A549 (cell line): ENCODE results near the gene TGFBRAP1. TPM values are rescaled to one million over a fixed set of nuclear protein-coding genes. Genes with fewer than 3 reads are reported as not detected.

ENCODE experiments used
- ATAC-seq, 2 experiments: fragments of 200-7000 bp in 1 of 2; fragments of >200 bp in 1 of 2; cut with Nextera tagmentation in 1 of 2; cut with Tn5 transposase in 1 of 2; 3 replicates each; pipeline versions ENCODE4 v1.8.0 to v1.9.1; 2018 to 2020; ENCODE audit warnings: mild to moderate bottlenecking in 1 of 2, moderate library complexity in 1 of 2
- CTCF ChIA-PET: fragments of 300-600 bp; sonication (Branson Sonifier 250); formaldehyde crosslinking; extraction: SDS; loops from one replicate; lab custom pipeline; 2021; ENCODE audit warnings: antibody characterized with exemption, inconsistent platforms; lab: Yijun Ruan, JAX
- POLR2A ChIA-PET: fragments of 350-600 bp; formaldehyde crosslinking; extraction: SDS; loops from one replicate; lab custom pipeline; 2021; ENCODE audit warnings: antibody characterized with exemption, inconsistent platforms; lab: Yijun Ruan, JAX
- DNase-seq, 2 experiments: peaks; one replicate each; pipeline versions ENCODE4 v3.0.0 to v3.0.0-alpha.2; 2011 to 2016; ENCODE audit warnings: low read depth in 1 of 2, low spot score in 1 of 2
- FAIRE-seq: peaks from 2 replicates; lab custom pipeline; 2011; peaks lifted over from hg19 to GRCh38; lab: Jason Lieb, UNC
- H3K27ac ChIP-seq, 2 experiments: fragments of >200 bp; sonication (Bioruptor Twin); formaldehyde crosslinking; 3 replicates each; pipeline ENCODE4 v1.5.1; 2016 to 2017
- H3K4me1 ChIP-seq: fragments of >200 bp; sonication (Bioruptor Twin); formaldehyde crosslinking; 3 replicates; pipeline ENCODE4 v1.6.1; 2016
- H3K4me2 ChIP-seq: fragments of >200 bp; sonication (Bioruptor Twin); formaldehyde crosslinking; 3 replicates; pipeline ENCODE4 v1.6.1; 2016
- H3K4me3 ChIP-seq: fragments of >200 bp; sonication (Bioruptor Twin); formaldehyde crosslinking; 3 replicates; pipeline ENCODE4 v1.5.1; 2016
- H3K9me3 ChIP-seq: fragments of >200 bp; sonication (Bioruptor Twin); formaldehyde crosslinking; 3 replicates; pipeline ENCODE4 v1.6.1; 2016
- CBX8 ChIP-seq: fragments of 200-600 bp; sonication (generic); IDR thresholded peaks from 2 replicates; pipeline ENCODE4 v1.6.1; 2016
- CEBPB ChIP-seq, 2 experiments: fragments of >200 bp in 1 of 2; sonication (Bioruptor Twin) in 1 of 2; formaldehyde crosslinking in 1 of 2; IDR thresholded peaks; 2 replicates each; pipeline ENCODE4 v1.6.1; 2012 to 2016
- CHD2 ChIP-seq: fragments of 150-350 bp; IDR thresholded peaks from 2 replicates; pipeline ENCODE4 v1.6.1; 2014; ENCODE audit warnings: low read length; ENCODE audit not compliant: partially characterized antibody
- EHF ChIP-seq: fragments of 250-450 bp; sonication (Bioruptor Pico); IDR thresholded peaks from 2 replicates; pipeline ENCODE4 v1.5.0; 2020; ENCODE audit warnings: mild to moderate bottlenecking
- ESRRA ChIP-seq: fragments of 150-350 bp; IDR thresholded peaks from 2 replicates; pipeline ENCODE4 v1.6.1; 2014; ENCODE audit warnings: mild to moderate bottlenecking, low read length, borderline replicate concordance
- FOSL2 ChIP-seq, 2 experiments: fragments of 450-650 bp in 1 of 2; fragments of >200 bp in 1 of 2; sonication (Bioruptor Twin) in 1 of 2; formaldehyde crosslinking; IDR thresholded peaks; 2 replicates each; pipeline versions ENCODE4 v1.5.0 to v1.6.1; 2016 to 2020; ENCODE audit warnings: mild to moderate bottlenecking in 1 of 2, moderate library complexity in 1 of 2
- HDAC2 ChIP-seq: fragments of 200-600 bp; sonication (generic); IDR thresholded peaks from 2 replicates; pipeline ENCODE4 v1.6.1; 2016
- HES2 ChIP-seq: fragments of >200 bp; sonication (Bioruptor Twin); formaldehyde crosslinking; IDR thresholded peaks from 2 replicates; pipeline ENCODE4 v1.6.1; 2016
- HEYL ChIP-seq: fragments of 250-450 bp; sonication (Bioruptor Pico); IDR thresholded peaks from 2 replicates; pipeline ENCODE4 v1.8.0; 2021; ENCODE audit warnings: mild to moderate bottlenecking, moderate library complexity
- HOXA7 ChIP-seq: fragments of 250-450 bp; sonication (Bioruptor Pico); IDR thresholded peaks from 2 replicates; pipeline ENCODE4 v1.5.0; 2020; ENCODE audit warnings: mild to moderate bottlenecking, moderate library complexity
- HOXB13 ChIP-seq: fragments of 250-450 bp; sonication (Bioruptor Pico); IDR thresholded peaks from 2 replicates; pipeline ENCODE4 v1.5.0; 2020; ENCODE audit warnings: low read depth, mild to moderate bottlenecking, moderate library complexity
- MAFK ChIP-seq: fragments of 450-650 bp; IDR thresholded peaks from 2 replicates; pipeline ENCODE4 v1.6.1; 2014; ENCODE audit not compliant: partially characterized antibody
- MAZ ChIP-seq: fragments of 150-350 bp; IDR thresholded peaks from 2 replicates; pipeline ENCODE4 v1.6.1; 2014; ENCODE audit warnings: antibody characterized with exemption, low read depth, low read length, borderline replicate concordance
- NPAS2 ChIP-seq: fragments of 250-450 bp; sonication (Bioruptor Pico); IDR thresholded peaks from 2 replicates; pipeline ENCODE4 v1.8.0; 2022; ENCODE audit warnings: mild to moderate bottlenecking, moderate library complexity, borderline replicate concordance
- NR3C1 ChIP-seq: fragments of >200 bp; sonication (Bioruptor Twin); formaldehyde crosslinking; IDR thresholded peaks from 3 replicates; pipeline ENCODE4 v1.6.1; 2017
- PHF8 ChIP-seq: fragments of 200-600 bp; sonication (generic); IDR thresholded peaks from 2 replicates; pipeline ENCODE4 v1.6.1; 2016; ENCODE audit warnings: low read depth, mild to moderate bottlenecking, antibody characterized with exemption, moderate library complexity, borderline replicate concordance
- POLR2A ChIP-seq: IDR thresholded peaks from 2 replicates; pipeline ENCODE4 v1.6.1; 2012; ENCODE audit warnings: mild to moderate bottlenecking, low read length
- RCOR1 ChIP-seq: fragments of 150-350 bp; IDR thresholded peaks from 2 replicates; pipeline ENCODE4 v1.6.1; 2014; ENCODE audit warnings: antibody characterized with exemption, low read length, low read depth
- REST ChIP-seq: fragments of 200-600 bp; sonication (generic); IDR thresholded peaks from 2 replicates; pipeline ENCODE4 v1.6.1; 2016; ENCODE audit warnings: antibody characterized with exemption, mild to moderate bottlenecking, moderate library complexity
- RFX5 ChIP-seq: fragments of 450-650 bp; IDR thresholded peaks from 2 replicates; pipeline ENCODE4 v1.7.1; 2014; ENCODE audit warnings: antibody characterized with exemption, mild to moderate bottlenecking, moderate library complexity
- SMC3 ChIP-seq: fragments of >200 bp; sonication (Bioruptor Twin); formaldehyde crosslinking; IDR thresholded peaks from 3 replicates; pipeline ENCODE4 v1.6.1; 2018; ENCODE audit warnings: inconsistent platforms
- ZSCAN20 ChIP-seq: fragments of 250-450 bp; sonication (Bioruptor Pico); IDR thresholded peaks from 2 replicates; pipeline ENCODE4 v1.8.0; 2022; ENCODE audit warnings: mild to moderate bottlenecking, moderate library complexity
- WGBS: methylation state at CpG from one replicate; pipeline ENCODE4 v1.1.6; 2017; ENCODE audit errors: missing lambda C conversion rate; 5-methylcytosine and 5-hydroxymethylcytosine counted together
- polyA plus RNA-seq, 4 experiments: library from polyadenylated mRNA; depleted of rRNA in 3 of 4; stranded (reverse); fragments of >200 nt; fragmentation: RNase III in 1 of 4; extraction: RNeasy Plus Mini Kit Qiagen cat#74134 plus additional on column Dnase treatment in 1 of 4; gene quantifications; 2 replicates in 3 of 4; 3 replicates in 1 of 4; pipeline ENCODE4 v1.2.3, GENCODE V29; 2011 to 2017
- TF ChIP-seq, protein P1 (sequence below): fragments of 250-450 bp; sonication (Bioruptor Pico); IDR thresholded peaks from 2 replicates; pipeline ENCODE4 v1.5.0; 2021; ENCODE audit warnings: mild to moderate bottlenecking, moderate library complexity, borderline replicate concordance
- TF ChIP-seq, protein P2 (sequence below): fragments of 250-450 bp; sonication (Bioruptor Pico); IDR thresholded peaks from 2 replicates; pipeline ENCODE4 v1.5.0; 2020; ENCODE audit warnings: low read depth, mild to moderate bottlenecking, moderate library complexity
- TF ChIP-seq, protein P3 (sequence below): fragments of 450-650 bp; IDR thresholded peaks from 2 replicates; pipeline ENCODE4 v1.6.1; 2014; ENCODE audit warnings: antibody characterized with exemption

The TGFBRAP1 gene
- polyA plus RNA-seq, 2 of the 4 experiments (the other 2 are of a cell fraction), result 9.0 to 13.7 TPM

DNA sequence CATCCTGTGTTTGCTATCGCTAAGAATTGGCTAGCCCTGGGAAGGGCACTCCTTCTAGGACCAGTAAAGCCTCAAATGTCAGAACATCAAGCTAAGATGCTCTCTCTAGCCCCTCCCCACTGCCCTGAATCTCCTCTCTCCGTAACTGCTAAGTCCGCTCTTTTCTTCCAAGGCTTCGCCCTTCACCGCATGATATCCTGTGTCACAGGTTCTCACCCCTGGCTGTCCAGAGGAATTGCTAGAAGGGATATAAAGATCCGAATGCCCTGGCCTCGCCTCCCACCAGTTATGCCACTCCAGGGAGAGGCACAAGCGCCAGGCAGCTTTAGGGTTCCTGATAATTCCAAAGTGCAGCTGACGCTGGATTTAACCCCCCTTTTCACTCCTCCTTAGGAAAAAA is 105.1 kb downstream of the TGFBRAP1 start:
- POLR2A ChIA-PET, result no interaction called here
- WGBS, result 53% methylated on average over 9 of the region's 9 CpGs
- DNase-seq (no peak), FAIRE-seq (no peak), ATAC-seq (no peak)
- TF ChIP-seq CHD2 (no peak), REST (no peak), NPAS2 (CRISPR knock-in tag) (no peak), MAFK (no peak), PHF8 (no peak), HES2 (no peak)
- TF ChIP-seq, protein P1, sequence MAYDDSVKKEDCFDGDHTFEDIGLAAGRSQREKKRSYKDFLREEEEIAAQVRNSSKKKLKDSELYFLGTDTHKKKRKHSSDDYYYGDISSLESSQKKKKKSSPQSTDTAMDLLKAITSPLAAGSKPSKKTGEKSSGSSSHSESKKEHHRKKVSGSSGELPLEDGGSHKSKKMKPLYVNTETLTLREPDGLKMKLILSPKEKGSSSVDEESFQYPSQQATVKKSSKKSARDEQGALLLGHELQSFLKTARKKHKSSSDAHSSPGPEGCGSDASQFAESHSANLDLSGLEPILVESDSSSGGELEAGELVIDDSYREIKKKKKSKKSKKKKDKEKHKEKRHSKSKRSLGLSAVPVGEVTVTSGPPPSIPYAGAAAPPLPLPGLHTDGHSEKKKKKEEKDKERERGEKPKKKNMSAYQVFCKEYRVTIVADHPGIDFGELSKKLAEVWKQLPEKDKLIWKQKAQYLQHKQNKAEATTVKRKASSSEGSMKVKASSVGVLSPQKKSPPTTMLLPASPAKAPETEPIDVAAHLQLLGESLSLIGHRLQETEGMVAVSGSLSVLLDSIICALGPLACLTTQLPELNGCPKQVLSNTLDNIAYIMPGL (CRISPR knock-in tag), result no peak
- H3K4me3 ChIP-seq, result no peak overlapping the region
- no peaks in the 10 kb centered on the region for H3K4me1 ChIP-seq
- CTCF ChIA-PET, result interaction anchor here (1.0 to 1.6 kb wide), 2 partner anchors 12 to 110 kb away, joined by 5 to 6 read pairs; no protein-coding TSS in a partner anchor
- no peaks in the 10 kb centered on the region for H3K9me3 ChIP-seq
- H3K27ac ChIP-seq, result no peak overlapping the region
- no peak overlapping the region for H3K4me2 ChIP-seq

GRCh38 chr2:105220604-105221003 is 108.9 kb downstream of the TGFBRAP1 start:
- H3K4me1 ChIP-seq, result no peaks in the 10 kb centered on the region
- CTCF ChIA-PET, result no interaction called here
- 52% methylated on average over 3 of the region's 3 CpGs for WGBS
- POLR2A ChIA-PET, result no interaction called here
- TF ChIP-seq, protein P2, sequence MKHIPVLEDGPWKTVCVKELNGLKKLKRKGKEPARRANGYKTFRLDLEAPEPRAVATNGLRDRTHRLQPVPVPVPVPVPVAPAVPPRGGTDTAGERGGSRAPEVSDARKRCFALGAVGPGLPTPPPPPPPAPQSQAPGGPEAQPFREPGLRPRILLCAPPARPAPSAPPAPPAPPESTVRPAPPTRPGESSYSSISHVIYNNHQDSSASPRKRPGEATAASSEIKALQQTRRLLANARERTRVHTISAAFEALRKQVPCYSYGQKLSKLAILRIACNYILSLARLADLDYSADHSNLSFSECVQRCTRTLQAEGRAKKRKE (CRISPR knock-in tag), result no peak
- TF ChIP-seq, protein P3, sequence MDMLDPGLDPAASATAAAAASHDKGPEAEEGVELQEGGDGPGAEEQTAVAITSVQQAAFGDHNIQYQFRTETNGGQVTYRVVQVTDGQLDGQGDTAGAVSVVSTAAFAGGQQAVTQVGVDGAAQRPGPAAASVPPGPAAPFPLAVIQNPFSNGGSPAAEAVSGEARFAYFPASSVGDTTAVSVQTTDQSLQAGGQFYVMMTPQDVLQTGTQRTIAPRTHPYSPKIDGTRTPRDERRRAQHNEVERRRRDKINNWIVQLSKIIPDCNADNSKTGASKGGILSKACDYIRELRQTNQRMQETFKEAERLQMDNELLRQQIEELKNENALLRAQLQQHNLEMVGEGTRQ, result no peak
- TF ChIP-seq ZSCAN20 (CRISPR knock-in tag) (no peak), FOSL2 (IDR thresholded peaks at IDR 0.05) (no peak), FOSL2 (CRISPR knock-in tag; IDR thresholded peaks at IDR 0.05) (no peak), HEYL (no peak), MAZ (no peak), RCOR1 (no peak), PHF8 (no peak), EHF (CRISPR knock-in tag) (no peak), NR3C1 (no peak), POLR2A (no peak), HOXA7 (CRISPR knock-in tag) (no peak), HOXB13 (CRISPR knock-in tag) (no peak), CEBPB (IDR thresholded peaks at IDR 0.05) (no peak), RFX5 (no peak), SMC3 (no peak), ESRRA (no peak), CBX8 (no peak), HDAC2 (no peak), REST (no peak)
- no peak overlapping the region for H3K4me2 ChIP-seq
- FAIRE-seq (no peak), DNase-seq (no peak), ATAC-seq (no peak)
- H3K4me3 ChIP-seq, result no peak overlapping the region
- H3K27ac ChIP-seq, result no peak overlapping the region
- no peaks in the 10 kb centered on the region for H3K9me3 ChIP-seq
